Measurements from ENCODE around the gene GAS1. TPM values are rescaled to one million over a fixed set of nuclear protein-coding genes. Genes with fewer than 3 reads are reported as not detected.

The GAS1 gene
- total and polyA plus RNA-seq, 2 of the 4 experiments (the other 2 are of a cell fraction), result 1.8 to 2.2 TPM

GRCh38 chr9:86945728-86946200 lies 1.5 kb downstream of the GAS1 start:
- WGBS, 2 experiments (ENCODE audit: extremely low coverage in 2 of 2, insufficient read length in 1 of 2), result 1% methylated on average over 44 of the region's 62 CpGs; no CpG with 5 or more reads in 1 of the 2 experiments
- Histone ChIP-seq H2AK5ac (ENCODE audit: low read depth, low read length) (0 out of 2 replicates have a peak overlapping the region, but pooled peaks have one; percentile 10), H4K20me1 (ENCODE audit: insufficient read depth, low read length) (no peaks in the 10 kb centered on the region), H2BK20ac (ENCODE audit: low read depth, low read length) (no peak overlapping the region), H2BK120ac (ENCODE audit: low read depth, low read length) (peak overlapping the region; percentile 79), H3K4ac (ENCODE audit: low read depth, low read length) (peak overlapping the region; percentile 71), H3K36me3 (ENCODE audit: control insufficient read depth, insufficient read depth, low read length) (peaks cover 3% of the 10 kb centered on the region; the same call in 1 of the 2 replicates), H3K9ac (ENCODE audit: low read depth, low read length) (peak overlapping the region; percentile 94), H3K56ac (ENCODE audit: extremely low read depth, insufficient read depth, low read length) (peak overlapping the region; percentile 66; the same call in 1 of the 2 replicates), H4K8ac (ENCODE audit: low read depth in 2 of 2, low read length in 2 of 2) (peak overlapping the region; percentile 50 to 54; a peak in 3 of 4 replicates), H3K27me3 (ENCODE audit: control insufficient read depth, insufficient read depth, low read length) (peaks cover 7% of the 10 kb centered on the region), H3K23ac (ENCODE audit: low read depth, low read length) (peak overlapping the region; percentile 50; the same call in 1 of the 2 replicates), H3K79me1 (ENCODE audit: low read depth in 1 of 2, low read length in 2 of 2) (peaks cover 0 to 6% of the 10 kb centered on the region in 2 experiments; a peak in 2 of 4 replicates), H3K4me3 (ENCODE audit: insufficient read depth, low read depth, low read length) (peak overlapping the region; percentile 59), H4K91ac (ENCODE audit: insufficient read depth, low read depth, low read length) (peak overlapping the region; percentile 83), H3K9me1 (ENCODE audit: insufficient read depth, low read length) (no peaks in the 10 kb centered on the region), H3K4me2 (ENCODE audit: low read depth, low read length) (peak overlapping the region; percentile 97), H2AK9ac (replicated peaks; ENCODE audit: low read depth, low read length, poor library complexity) (peak overlapping the region; percentile 60), H3K4me1 (ENCODE audit: control insufficient read depth, insufficient read depth, low read length) (no peaks in the 10 kb centered on the region; the same call in 1 of the 2 replicates), H2BK15ac (ENCODE audit: low read depth, low read length) (no peak overlapping the region), H3K18ac (ENCODE audit: low read depth, low read length) (peak overlapping the region; percentile 75; the same call in 1 of the 2 replicates), H4K5ac (ENCODE audit: low read depth, low read length) (peak overlapping the region; percentile 41), H2AFZ (replicated peaks; ENCODE audit: low read length, poor library complexity) (peak overlapping the region; percentile 92), H2BK5ac (ENCODE audit: low read depth, low read length, poor library complexity, severe bottlenecking) (peak overlapping the region; percentile 83), H3K9me3 (ENCODE audit: control insufficient read depth, insufficient read depth, low read length) (peaks cover under 1% of the 10 kb centered on the region; the same call in 1 of the 2 replicates), H3K27ac (ENCODE audit: insufficient read depth, low read length) (peak overlapping the region; percentile 93), H3K14ac (replicated peaks; ENCODE audit: low read depth, low read length) (no peak overlapping the region; the same call in 1 of the 2 replicates)
- no TSS peak for BruUV-seq (replicated peaks)
- TF ChIP-seq RAD21 (IDR thresholded peaks at IDR 0.05; ENCODE audit: low read length) (peak; percentile 61), CTCF (conservative IDR thresholded peaks at IDR 0.05; ENCODE audit: low read depth, low read length) (peak; percentile 48), POLR2A (IDR thresholded peaks at IDR 0.05; ENCODE audit: low read depth, low read length) (no peak), MAFK (IDR thresholded peaks at IDR 0.05; ENCODE audit: low read depth, low read length) (no peak), CHD1 (IDR thresholded peaks at IDR 0.05; ENCODE audit: low read depth, low read length) (no peak), MAZ (IDR thresholded peaks at IDR 0.05; ENCODE audit: borderline replicate concordance, low read depth, low read length) (no peak; the same call in 1 of the 2 replicates), SMC3 (IDR thresholded peaks at IDR 0.05; ENCODE audit: low read depth, low read length) (peak; percentile 36; the same call in 1 of the 2 replicates), MXI1 (IDR thresholded peaks at IDR 0.05; ENCODE audit: borderline replicate concordance, low read depth, low read length) (no peak)
- CTCF ChIA-PET, result interaction anchor here (0.6 to 1.3 kb wide), 4 partner anchors 11 to 512 kb away, joined by 3 to 6 read pairs (median 4); no protein-coding TSS in a partner anchor
- intact Hi-C loops (cut with micrococcal nuclease) (loop anchor here (1.0 to 5.0 kb wide), 8 partner anchors 162 to 717 kb away; no protein-coding TSS in a partner anchor), dilution Hi-C loops (cut with HindIII; ENCODE audit: low sequenced_read_pairs, unreplicated experiment) (no loop called here), in situ Hi-C loops (cut with MboI; ENCODE audit: low sequenced_read_pairs) (loop anchor here (5.0 to 25.0 kb wide), 3 partner anchors 308 to 458 kb away; no protein-coding TSS in a partner anchor)
- DNase-seq, result peak; percentile 45
- POLR2A ChIA-PET (ENCODE audit: unreplicated experiment), result no interaction called here
- ATAC-seq (ENCODE audit: low read depth), result peak; percentile 32

Data from IMR-90 (cell line).